ENCODE measurements around the gene SCFD2.

DNA sequence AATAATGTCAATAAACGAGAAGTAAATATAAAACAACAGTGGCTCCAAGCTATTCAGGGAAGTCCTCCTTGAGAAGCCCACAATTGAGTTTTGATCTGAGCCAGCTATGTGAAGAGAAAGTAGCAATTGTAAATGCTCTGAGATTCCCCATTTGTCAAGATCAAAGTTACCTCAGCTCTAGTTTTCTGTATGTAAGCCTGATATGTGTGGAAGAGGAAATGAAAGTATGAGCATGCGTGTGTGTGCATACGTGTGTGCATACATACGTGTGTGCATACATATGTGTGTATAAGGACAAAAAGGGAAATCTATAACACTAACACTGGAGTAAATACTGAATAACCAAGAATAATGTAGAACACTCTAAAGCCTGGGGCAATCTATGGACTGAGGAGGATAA is 130.3 kb downstream of the SCFD2 start:
- no peak for TF ChIP-seq EZH2 (IDR thresholded peaks at IDR 0.05; ENCODE audit: borderline replicate concordance, low read length)
- TF ChIP-seq, protein P1, sequence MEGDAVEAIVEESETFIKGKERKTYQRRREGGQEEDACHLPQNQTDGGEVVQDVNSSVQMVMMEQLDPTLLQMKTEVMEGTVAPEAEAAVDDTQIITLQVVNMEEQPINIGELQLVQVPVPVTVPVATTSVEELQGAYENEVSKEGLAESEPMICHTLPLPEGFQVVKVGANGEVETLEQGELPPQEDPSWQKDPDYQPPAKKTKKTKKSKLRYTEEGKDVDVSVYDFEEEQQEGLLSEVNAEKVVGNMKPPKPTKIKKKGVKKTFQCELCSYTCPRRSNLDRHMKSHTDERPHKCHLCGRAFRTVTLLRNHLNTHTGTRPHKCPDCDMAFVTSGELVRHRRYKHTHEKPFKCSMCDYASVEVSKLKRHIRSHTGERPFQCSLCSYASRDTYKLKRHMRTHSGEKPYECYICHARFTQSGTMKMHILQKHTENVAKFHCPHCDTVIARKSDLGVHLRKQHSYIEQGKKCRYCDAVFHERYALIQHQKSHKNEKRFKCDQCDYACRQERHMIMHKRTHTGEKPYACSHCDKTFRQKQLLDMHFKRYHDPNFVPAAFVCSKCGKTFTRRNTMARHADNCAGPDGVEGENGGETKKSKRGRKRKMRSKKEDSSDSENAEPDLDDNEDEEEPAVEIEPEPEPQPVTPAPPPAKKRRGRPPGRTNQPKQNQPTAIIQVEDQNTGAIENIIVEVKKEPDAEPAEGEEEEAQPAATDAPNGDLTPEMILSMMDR (conservative IDR thresholded peaks at IDR 0.05 in 1 of 2, IDR thresholded peaks at IDR 0.05 in 1 of 2; ENCODE audit: extremely low read depth in 1 of 2, insufficient read depth in 1 of 2, low read depth in 1 of 2, low read length in 2 of 2): no peak
